NCI-H187 (cell line): Measurements from ENCODE around the gene TGM3.

Experiments used
- DNase-seq, 2 experiments: peaks; one replicate each; lab custom pipeline; 2025; lab: John Stamatoyannopoulos, UW

Gene TGM3

GRCh38 chr20:2283706-2284423, 11.9 kb upstream of the TGM3 start:
- no peak for DNase-seq

- DNase-seq, result no peak
Measured at GRCh38 chr20:2285193-2285592, 10.6 kb upstream of the TGM3 start.

DNA sequence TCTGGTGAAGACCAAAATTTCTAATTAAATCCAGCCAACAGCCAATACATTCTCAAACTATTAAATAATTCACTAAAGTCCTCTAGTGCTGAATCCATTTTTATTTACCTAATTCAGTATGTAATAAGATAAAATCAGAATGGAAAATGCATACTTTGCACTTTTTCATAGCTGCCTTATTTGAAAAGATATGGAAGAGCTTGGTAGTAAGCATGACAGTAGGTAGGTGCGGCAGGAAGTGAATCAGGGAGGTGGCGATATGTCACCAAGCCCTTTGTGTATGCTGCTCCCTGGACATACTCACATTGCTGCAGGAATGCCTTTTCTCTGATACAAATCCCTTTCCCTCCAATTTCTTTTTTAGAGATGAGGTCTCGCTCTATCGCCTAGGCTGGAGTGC, 10.2 kb upstream of the TGM3 start:
- DNase-seq, result no peak

- DNase-seq, result no peak
Measured at GRCh38 chr20:2287504-2287903, 8.3 kb upstream of the TGM3 start.

GRCh38 chr20:2289475-2289874, 6.3 kb upstream of the TGM3 start:
- DNase-seq, result peak; percentile 24 to 45

DNA sequence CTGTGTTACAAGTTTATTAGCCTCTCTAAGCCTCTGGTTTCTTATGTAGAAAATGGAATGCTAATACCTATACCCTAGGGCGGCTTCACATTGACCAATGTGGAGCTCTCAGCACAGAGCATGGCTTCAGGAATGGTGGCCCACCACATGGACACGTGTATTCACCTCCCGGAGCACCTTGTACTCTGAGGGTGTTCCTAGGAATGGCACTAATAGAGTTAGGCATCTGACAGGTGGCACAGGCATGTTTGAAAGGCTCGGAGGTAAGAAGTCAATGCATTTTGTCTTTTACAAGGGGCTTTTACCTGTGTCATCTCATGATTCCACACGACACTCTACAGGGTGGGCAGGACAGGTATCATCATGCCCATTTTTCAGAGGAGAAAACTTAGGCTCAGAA, 5.3 kb upstream of the TGM3 start:
- no peak for DNase-seq

DNA sequence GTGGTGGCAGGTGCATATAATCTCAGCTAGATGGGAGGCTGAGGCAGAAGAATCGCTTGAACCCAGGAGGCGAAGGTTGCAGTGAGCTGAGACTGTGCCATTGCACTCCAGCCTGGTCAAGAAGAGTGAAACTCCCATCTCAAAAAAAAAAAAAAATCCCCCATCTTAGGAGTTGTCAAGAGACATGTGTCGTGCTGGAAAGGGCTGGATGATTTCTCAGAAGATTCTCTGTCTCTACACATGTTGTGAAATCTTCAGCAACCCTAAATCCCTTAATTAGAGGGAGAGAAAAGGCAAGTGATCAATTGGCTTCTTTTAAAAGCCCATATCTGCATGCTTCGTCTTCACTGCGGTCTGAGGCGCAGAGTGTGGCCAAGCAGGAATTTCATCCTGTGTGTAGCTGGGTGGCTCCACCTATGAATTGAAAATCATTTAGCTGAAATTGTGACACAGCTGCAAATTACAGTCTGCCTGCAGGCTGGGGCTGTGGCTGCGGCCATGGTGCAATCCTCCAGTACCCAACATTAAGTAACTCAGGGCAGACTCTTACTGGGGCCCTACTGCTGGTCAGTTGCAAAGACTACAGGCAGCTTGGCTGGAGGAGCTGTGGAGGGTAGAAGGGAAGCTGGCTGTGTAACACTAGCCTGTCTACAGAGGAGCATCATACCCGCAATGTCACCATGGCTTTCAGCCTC, 3.2 kb upstream of the TGM3 start:
- DNase-seq, result no peak

DNA sequence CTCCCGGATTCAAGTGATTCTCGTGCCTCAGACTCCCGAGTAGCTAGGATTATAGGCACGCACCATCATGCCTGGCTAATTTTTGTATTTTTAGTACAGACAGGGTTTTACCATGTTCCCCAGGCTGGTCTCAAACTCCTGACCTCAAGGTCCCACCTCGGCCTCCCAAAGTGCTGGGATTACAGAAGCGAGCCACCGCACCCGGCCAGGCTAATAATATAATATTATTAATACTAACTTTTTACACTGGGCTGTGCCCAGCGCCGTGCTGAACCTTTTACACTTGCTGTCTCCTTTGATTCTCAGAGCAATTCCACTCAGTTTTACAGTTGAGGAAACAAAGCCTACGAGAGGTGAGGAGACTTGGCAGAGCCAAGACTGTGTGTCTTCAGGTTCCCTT, 2.3 kb upstream of the TGM3 start:
- no peak for DNase-seq

DNA sequence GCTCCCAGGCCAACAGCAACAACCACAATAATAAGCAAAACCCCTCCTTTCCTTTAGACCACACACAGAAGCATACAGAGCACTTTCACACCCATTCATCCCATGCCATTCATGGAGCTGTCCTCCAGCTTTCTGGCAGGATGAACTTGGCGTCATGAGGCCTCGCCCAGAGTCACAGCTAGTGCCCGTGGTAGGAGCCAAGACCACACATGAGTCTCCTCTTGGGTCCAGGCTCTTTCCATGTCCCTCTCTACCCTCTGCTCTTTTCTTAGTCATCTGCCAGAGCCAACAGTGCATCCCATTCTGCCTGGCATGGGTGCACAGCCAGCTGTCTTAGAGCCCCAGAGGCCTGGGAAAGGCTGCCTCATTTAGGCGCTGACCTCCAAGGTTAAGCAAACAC, 1.8 kb upstream of the TGM3 start:
- no peak for DNase-seq

DNA sequence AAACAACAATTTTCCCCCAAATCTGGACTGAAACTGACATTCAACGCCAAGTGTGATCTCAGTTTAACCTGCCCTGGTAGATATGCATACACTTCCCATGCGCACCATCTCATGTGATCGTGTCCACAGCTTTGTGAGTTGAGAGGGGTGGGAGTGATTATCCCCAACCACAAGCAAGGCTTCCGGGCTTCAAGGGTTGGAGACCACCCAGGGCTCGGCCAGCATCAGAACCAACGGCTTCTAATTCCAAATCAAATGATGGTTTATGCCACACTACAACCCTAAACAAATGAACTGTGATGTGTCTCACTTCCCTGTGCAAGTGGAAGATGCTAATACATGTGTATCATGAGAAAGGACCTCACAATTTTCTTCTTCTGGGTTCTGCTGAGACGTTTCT, 515 bp upstream of the TGM3 start:
- no peak for DNase-seq

GRCh38 chr20:2296524-2297356, 939 bp downstream of the TGM3 start:
- no peak for DNase-seq

DNA sequence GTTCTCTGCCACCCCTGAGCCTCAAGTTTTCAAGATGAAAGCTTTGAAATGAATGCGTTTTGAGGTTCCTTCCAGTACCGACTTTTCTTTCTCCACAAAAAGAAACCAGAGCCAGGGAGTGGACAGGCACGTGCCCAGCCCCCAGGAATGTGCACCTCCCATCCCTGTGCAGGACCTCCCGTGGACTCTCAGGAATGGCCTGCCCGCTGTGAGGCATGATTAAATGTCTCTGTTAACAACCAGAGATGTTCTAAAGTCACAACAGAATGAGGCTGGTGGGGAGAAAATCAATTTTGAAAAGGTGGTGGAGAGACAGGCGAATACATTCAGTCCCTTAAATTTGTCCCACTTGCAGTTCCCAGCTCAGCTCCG, 1.5 kb downstream of the TGM3 start:
- no peak for DNase-seq

DNA sequence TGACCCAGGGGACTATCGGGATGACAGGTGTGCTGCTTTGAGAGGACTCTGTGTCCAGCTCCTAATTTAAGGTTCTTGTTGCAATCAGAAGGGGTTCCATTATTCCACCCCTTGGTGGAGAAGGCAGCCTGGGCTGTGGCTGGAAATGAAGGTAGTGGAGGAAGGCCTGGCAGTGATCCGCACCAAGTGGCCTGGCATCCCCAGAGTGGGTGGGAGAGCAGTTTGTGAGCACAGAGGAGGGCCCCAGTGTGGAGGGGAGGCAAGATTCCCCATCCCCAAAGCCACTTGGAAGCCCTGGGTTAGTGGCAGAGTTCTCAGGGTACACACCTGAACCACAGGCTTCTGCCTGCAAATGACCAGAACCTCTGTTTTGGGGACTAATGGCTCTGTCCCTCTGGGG, 2.3 kb downstream of the TGM3 start:
- no peak for DNase-seq

DNA sequence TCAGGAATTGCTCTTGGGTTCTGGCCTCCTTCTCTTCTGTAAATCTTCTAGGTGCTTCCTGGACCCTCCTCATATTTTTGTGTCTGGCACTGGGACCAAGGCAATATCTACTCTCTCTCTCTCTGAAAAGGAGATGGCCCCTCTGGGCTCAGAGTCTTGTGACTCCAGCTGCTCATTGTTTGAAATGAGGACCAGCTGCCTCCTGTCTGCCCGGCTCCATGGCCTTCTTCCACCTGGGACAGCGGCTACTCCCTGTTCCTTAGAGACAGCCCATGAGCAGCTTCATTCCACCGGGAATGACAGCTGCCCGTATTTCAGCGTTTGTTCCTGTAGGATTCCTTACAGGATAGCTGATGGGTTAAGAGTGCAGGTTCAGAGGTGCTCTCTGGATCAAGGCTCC, 2.9 kb downstream of the TGM3 start:
- DNase-seq, result no peak

DNA sequence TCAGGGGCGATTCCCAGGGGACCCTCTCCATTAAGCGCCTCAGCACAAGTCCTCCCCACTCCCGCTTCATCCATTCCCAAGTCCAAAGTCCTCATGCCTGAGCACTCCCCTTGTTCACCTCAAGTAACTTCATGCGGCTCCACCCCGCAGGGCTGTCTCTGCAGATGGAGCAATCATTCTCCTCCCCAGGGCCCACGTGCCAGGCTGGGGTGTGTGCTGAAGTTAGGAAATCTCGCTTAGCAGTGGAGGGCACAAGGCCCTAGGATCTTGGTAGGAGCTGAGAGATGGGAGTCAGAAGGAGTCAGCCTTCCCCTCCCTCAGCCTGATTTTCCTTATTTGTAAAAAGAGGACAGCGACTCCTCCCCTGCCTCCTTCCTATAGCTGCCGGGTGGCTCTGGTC, 3.5 kb downstream of the TGM3 start:
- peak in 1 of 2 experiments; percentile 38 for DNase-seq

- DNase-seq, result no peak
Measured at GRCh38 chr20:2300002-2300401, 4.2 kb downstream of the TGM3 start.

DNA sequence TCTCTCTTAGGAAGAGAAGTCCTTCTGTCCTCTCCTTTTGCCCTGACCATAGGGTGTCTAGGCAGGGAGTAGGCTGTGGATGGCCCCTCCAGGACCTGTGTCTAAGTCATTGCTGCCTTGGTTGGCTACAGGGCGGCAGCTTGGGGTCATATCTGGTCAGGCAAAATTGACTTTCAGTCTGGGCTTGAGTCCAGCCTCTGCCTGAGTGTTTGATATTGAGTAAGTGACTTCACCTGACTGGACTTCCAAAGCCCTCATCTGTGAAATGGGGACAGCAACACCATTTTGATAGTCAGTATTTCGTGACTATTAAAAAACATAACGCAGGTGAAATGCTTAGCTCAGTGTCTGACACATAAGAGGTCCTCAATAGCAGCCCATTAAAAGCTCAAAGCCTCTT, 4.6 kb downstream of the TGM3 start:
- no peak for DNase-seq

- no peak for DNase-seq
Measured at GRCh38 chr20:2301164-2301622, 5.4 kb downstream of the TGM3 start.

- DNase-seq, result no peak
Measured at GRCh38 chr20:2302384-2303060, 6.7 kb downstream of the TGM3 start.

DNA sequence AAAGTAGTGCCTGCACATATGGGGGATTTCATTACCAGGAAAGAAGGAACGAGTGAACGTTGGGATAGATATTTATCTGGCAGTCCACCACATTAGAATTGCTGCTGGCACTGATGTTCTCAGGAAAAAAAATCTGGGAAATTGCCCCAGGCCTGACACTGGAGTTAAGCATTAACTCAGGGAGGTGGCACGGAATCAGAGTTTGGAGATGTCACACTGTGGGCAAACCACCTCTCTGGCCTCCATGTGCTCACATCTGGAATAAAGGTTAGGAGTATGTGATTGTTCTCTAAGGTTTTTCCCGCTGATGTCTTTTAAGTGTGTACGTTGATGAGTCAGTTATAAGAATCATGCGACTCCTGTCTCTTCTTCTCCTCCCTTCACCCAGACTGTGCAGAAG, 7.9 kb downstream of the TGM3 start:
- no peak for DNase-seq

DNA sequence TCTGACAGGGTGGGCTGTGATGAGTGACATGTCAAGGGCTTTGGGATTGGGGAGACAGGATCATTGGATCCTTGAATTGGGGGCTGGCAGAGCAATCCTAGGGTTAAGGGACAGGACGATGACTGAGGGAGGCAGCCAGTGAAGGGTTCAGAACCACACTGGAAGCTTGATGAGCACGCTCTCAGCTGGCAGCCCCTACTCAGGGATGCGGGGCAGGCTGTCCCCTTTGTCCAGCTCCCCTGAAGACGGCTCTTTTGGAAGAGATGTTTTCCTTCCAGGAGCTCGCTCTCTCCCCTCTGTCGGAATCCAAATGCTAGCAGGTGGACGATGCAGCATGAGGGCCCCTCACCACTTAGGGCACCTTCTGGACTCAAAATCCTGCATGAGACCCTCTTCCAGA, 8.4 kb downstream of the TGM3 start:
- no peak for DNase-seq

GRCh38 chr20:2305029-2305428, 9.2 kb downstream of the TGM3 start:
- DNase-seq, result no peak
